ENCODE data around the gene TOX2. TPM values are rescaled to one million over a fixed set of nuclear protein-coding genes. Genes with fewer than 3 reads are reported as not detected.

The TOX2 gene
- total and polyA plus RNA-seq, 2 of the 8 experiments (the other 6 are each of a cell fraction or from before 2014, with no cell fraction given): 1.8 to 3.4 TPM

GRCh38 chr20:44098256-44098630 is 183.6 kb downstream of the TOX2 start:
- 92% methylated on average over 6 of the region's 6 CpGs; no CpG with 5 or more reads in 1 of the 2 experiments for WGBS, 2 experiments (ENCODE audit: extremely low coverage in 1 of 2, insufficient coverage in 1 of 2, insufficient read length in 1 of 2, insufficient replicate concordance in 2 of 2, low coverage in 1 of 2, low lambda C conversion rate in 2 of 2, missing lambda C conversion rate in 1 of 2)
- H3K79me2 ChIP-seq (ENCODE audit: control insufficient read depth in 1 of 2, insufficient read depth in 2 of 2, low read length in 2 of 2): no peaks in the 10 kb centered on the region
- H3K4me1 ChIP-seq (replicated peaks in 1 of 4; ENCODE audit: control insufficient read depth in 3 of 4, insufficient read depth in 4 of 4, low read length in 3 of 4): no peaks in the 10 kb centered on the region
- ChIA-PET POLR2A (ENCODE audit: partially characterized antibody) (no interaction called here), CTCF (ENCODE audit: partially characterized antibody) (interaction anchor here (0.6 to 4.2 kb wide), 6 partner anchors 10 to 200 kb away, joined by 3 to 17 read pairs (median 4); no protein-coding TSS in a partner anchor)
- FAIRE-seq (no peak), DNase-seq (ENCODE audit: low read depth in 1 of 2, low spot score in 2 of 2) (no peak)
- no peaks in the 10 kb centered on the region for H3K36me3 ChIP-seq (ENCODE audit: control insufficient read depth in 2 of 4, insufficient read depth in 4 of 4, low read length in 3 of 4)
- no peaks in the 10 kb centered on the region for H3K27me3 ChIP-seq (replicated peaks in 1 of 4; ENCODE audit: control insufficient read depth in 3 of 4, extremely low read depth in 1 of 4, insufficient read depth in 3 of 4, low read length in 3 of 4)
- H2AK5ac ChIP-seq (ENCODE audit: low read depth, low read length): no peak overlapping the region
- H3K56ac ChIP-seq (replicated peaks; ENCODE audit: insufficient read length, low read depth, low read length): no peak overlapping the region
- H3K23me2 ChIP-seq (ENCODE audit: low read depth, low read length): no peaks in the 10 kb centered on the region
- no peak overlapping the region for H4K8ac ChIP-seq (ENCODE audit: extremely low read depth, insufficient read depth, low read length)
- no peak overlapping the region for H2BK12ac ChIP-seq (ENCODE audit: low read depth, low read length)
- no peak overlapping the region for H3K4me2 ChIP-seq (ENCODE audit: insufficient read depth in 1 of 2, low read depth in 2 of 2, low read length in 2 of 2)
- no peak overlapping the region for H3K4ac ChIP-seq (replicated peaks; ENCODE audit: insufficient read length, low read depth, low read length)
- H4K20me1 ChIP-seq (replicated peaks in 1 of 2; ENCODE audit: control insufficient read depth in 1 of 2, insufficient read depth in 2 of 2, low read length in 2 of 2): no peaks in the 10 kb centered on the region
- no peak overlapping the region for H4K5ac ChIP-seq (ENCODE audit: insufficient read length, low read depth, low read length)
- H3K9me3 ChIP-seq (ENCODE audit: insufficient read depth in 2 of 2, low read depth in 1 of 2, low read length in 1 of 2): no peaks in the 10 kb centered on the region
- H3K4me3 ChIP-seq (ENCODE audit: extremely low read depth in 1 of 4, insufficient read depth in 2 of 4, low read depth in 3 of 4, low read length in 4 of 4): no peak overlapping the region
- H2BK5ac ChIP-seq (ENCODE audit: low read depth, low read length): no peak overlapping the region
- no peak overlapping the region for H3K14ac ChIP-seq (ENCODE audit: insufficient read length)
- no peak overlapping the region for H3K23ac ChIP-seq (ENCODE audit: insufficient read length)
- H3K18ac ChIP-seq (ENCODE audit: extremely low read depth, low read length): no peak overlapping the region
- H2BK120ac ChIP-seq (replicated peaks; ENCODE audit: low read depth, low read length): no peak overlapping the region
- H2BK20ac ChIP-seq (ENCODE audit: low read length): no peak overlapping the region
- H4K91ac ChIP-seq (replicated peaks; ENCODE audit: insufficient read length, low read length): no peak overlapping the region
- no peak overlapping the region for H3K27ac ChIP-seq (ENCODE audit: low read depth, low read length)
- H3K79me1 ChIP-seq (ENCODE audit: low read depth, low read length): no peaks in the 10 kb centered on the region
- H2AFZ ChIP-seq (ENCODE audit: low read length): no peak overlapping the region
- H3K9ac ChIP-seq (replicated peaks in 1 of 4; ENCODE audit: extremely low read depth in 1 of 4, low read depth in 3 of 4, low read length in 3 of 4): no peak overlapping the region
- H2BK15ac ChIP-seq (ENCODE audit: low read length): no peak overlapping the region
- TF ChIP-seq SIRT6 (IDR thresholded peaks at IDR 0.05; ENCODE audit: low read length): no peak
- TF ChIP-seq SIN3A (conservative IDR thresholded peaks at IDR 0.05 in 1 of 2, IDR thresholded peaks at IDR 0.05 in 1 of 2; ENCODE audit: low read depth in 1 of 2, low read length in 2 of 2): no peak
- no peak for TF ChIP-seq SAP30 (IDR thresholded peaks at IDR 0.05; ENCODE audit: insufficient read depth, insufficient replicate concordance, low read length)
- TF ChIP-seq TBP (IDR thresholded peaks at IDR 0.05; ENCODE audit: low read depth, low read length): no peak
- no peak for TF ChIP-seq TCF12 (IDR thresholded peaks at IDR 0.05; ENCODE audit: low read depth, low read length)
- TF ChIP-seq, protein P1, sequence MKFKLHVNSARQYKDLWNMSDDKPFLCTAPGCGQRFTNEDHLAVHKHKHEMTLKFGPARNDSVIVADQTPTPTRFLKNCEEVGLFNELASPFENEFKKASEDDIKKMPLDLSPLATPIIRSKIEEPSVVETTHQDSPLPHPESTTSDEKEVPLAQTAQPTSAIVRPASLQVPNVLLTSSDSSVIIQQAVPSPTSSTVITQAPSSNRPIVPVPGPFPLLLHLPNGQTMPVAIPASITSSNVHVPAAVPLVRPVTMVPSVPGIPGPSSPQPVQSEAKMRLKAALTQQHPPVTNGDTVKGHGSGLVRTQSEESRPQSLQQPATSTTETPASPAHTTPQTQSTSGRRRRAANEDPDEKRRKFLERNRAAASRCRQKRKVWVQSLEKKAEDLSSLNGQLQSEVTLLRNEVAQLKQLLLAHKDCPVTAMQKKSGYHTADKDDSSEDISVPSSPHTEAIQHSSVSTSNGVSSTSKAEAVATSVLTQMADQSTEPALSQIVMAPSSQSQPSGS (IDR thresholded peaks at IDR 0.05; ENCODE audit: low read length): no peak
- no peak for TF ChIP-seq POLR2AphosphoS5 (IDR thresholded peaks at IDR 0.05; ENCODE audit: low read depth, low read length)
- no peak for TF ChIP-seq YY1 (IDR thresholded peaks at IDR 0.05; ENCODE audit: low read depth, low read length)
- no peak for TF ChIP-seq SRF (IDR thresholded peaks at IDR 0.05; ENCODE audit: low read depth, low read length)
- TF ChIP-seq E2F6 (IDR thresholded peaks at IDR 0.05): no peak
- no peak for TF ChIP-seq BRCA1 (IDR thresholded peaks at IDR 0.05; ENCODE audit: low read depth, low read length)
- no peak for TF ChIP-seq RXRA (IDR thresholded peaks at IDR 0.05; ENCODE audit: insufficient read depth, low read depth, low read length)
- no peak for TF ChIP-seq CBX8 (IDR thresholded peaks at IDR 0.05; ENCODE audit: borderline replicate concordance, low read depth, low read length)

Measured in H1 (cell line).